C4-2B (cell line): ENCODE data around the gene SLC35F6.

ENCODE experiments used
- CTCF ChIP-seq: fragments of 450-650 bp; conservative IDR thresholded peaks from 2 replicates; pipeline ENCODE4 v1.5.1; 2017; ENCODE audit warnings: mild to moderate bottlenecking
- ZFX ChIP-seq: fragments of 450-650 bp; IDR thresholded peaks from 2 replicates; pipeline ENCODE4 v1.6.1; 2017

DNA sequence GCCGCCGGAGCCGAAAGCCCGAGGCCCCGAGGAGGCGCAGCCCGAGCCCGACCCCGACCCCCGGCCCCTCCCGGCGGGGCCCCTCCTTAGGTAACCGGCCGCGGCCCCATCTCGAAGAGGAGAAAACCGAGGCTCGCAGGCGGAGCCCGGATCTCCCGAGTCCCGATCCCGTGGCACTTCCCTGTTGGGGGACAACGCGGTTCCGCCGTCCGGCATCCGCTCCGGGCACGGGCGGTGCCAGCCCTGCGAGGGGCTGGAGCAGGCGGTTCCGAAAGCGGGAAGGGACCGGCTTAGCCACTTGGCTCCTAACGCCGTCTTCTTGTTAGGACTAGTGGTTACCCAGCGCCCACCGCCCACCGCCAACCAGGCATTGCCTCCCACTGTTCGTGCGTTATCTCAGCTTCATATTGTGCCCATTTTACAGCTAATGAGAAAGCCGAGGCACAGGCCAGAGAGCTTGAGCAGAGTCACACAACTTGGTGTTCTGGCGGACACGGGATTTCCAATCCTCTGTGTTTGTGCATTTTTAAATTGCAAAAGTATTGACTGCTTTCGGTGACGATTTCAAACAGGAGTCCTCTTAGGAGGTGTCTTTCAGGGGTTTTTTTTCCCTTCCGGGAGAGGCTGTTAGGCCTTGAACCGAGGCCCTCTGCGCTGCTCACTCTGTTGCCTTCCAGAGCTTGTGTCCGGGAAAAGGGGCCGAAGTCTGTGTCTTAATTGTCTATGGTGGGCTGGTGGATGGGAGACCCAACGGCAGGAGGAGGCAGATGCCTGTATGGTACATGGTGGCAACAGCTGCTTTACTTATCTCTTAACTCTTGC is 22.3 kb downstream of the SLC35F6 start:
- TF ChIP-seq CTCF (no peak), ZFX (peak; percentile 38; the same call in 1 of the 2 replicates)
